Lower lobe of right lung (tissue), 2 donors: ENCODE data around the gene LRRTM3. TPM values are rescaled to one million over a fixed set of nuclear protein-coding genes. Genes with fewer than 3 reads are reported as not detected.

Source experiments
- ATAC-seq, 2 donors: fragments of 200-7000 bp; cut with Tn5 transposase; one replicate each; pipeline ENCODE4 v1.9.1; 2020 to 2022; ENCODE audit warnings: mild to moderate bottlenecking in 2 of 2, moderate library complexity in 2 of 2
- DNase-seq: peaks from one replicate; pipeline ENCODE4 v3.0.0-alpha.2; 2020
- H3K27ac ChIP-seq: fragments of 200-600 bp; one replicate; pipeline ENCODE4 v1.8.0; 2022
- H3K27me3 ChIP-seq: fragments of 200-600 bp; one replicate; pipeline ENCODE4 v1.8.0; 2022; ENCODE audit warnings: low read depth
- H3K36me3 ChIP-seq: fragments of 200-600 bp; one replicate; pipeline ENCODE4 v1.8.0; 2022; ENCODE audit warnings: mild to moderate bottlenecking
- H3K4me1 ChIP-seq: fragments of 200-600 bp; one replicate; pipeline ENCODE4 v1.8.0; 2022
- H3K4me3 ChIP-seq: fragments of 200-600 bp; one replicate; pipeline ENCODE4 v1.8.0; 2022; ENCODE audit warnings: mild to moderate bottlenecking
- H3K9me3 ChIP-seq: fragments of 200-600 bp; one replicate; pipeline ENCODE4 v1.8.0; 2022
- intact Hi-C: fragments of 100-400 bp; cut with DNase I; formaldehyde crosslinking; loops from one replicate; pipeline ENCODE4 v1.11.0; 2022
- total RNA-seq: library from RNA; stranded (reverse); fragmentation: NEBNext Ultra II Directional; extraction: Animal tissue kit (Norgen Biotek cat#: 25700); gene quantifications from one replicate; pipeline ENCODE4 v1.2.1, GENCODE V29; 2021
- TF ChIP-seq, protein P1 (sequence below): fragments of 200-600 bp; IDR thresholded peaks from one replicate; pipeline ENCODE4 v1.8.0; 2022; ENCODE audit warnings: antibody characterized with exemption, mild to moderate bottlenecking
- donor health status: DM: no; HTN: yes; CAD: no; lungs with severe emphysema.

Gene LRRTM3
- total RNA-seq, 1 donor from 2014 or later, result not detected

DNA sequence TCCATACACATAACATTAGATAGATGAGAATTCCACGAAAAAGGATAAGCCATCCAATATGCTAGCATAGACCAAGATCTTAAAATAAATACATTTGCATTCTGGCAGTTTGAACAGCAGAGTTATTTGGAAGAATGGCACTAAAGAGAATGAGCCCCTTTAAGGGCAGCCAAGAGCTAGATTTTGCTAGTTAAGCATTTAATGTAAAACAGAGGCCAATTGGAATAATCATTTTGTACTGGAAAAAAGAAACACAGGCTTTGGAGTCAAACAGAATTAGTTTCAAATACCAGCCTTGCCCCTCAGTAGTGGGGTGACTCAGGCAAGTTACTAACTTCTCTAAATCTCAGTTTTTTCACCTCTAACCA is 56.2 kb downstream of the LRRTM3 start:
- Histone ChIP-seq H3K4me1 (no peaks in the 10 kb centered on the region), H3K27me3 (no peaks in the 10 kb centered on the region), H3K4me3 (no peak overlapping the region), H3K9me3 (no peaks in the 10 kb centered on the region), H3K36me3 (no peaks in the 10 kb centered on the region), H3K27ac (no peak overlapping the region)
- intact Hi-C loops, result no loop called here
- TF ChIP-seq, protein P1, sequence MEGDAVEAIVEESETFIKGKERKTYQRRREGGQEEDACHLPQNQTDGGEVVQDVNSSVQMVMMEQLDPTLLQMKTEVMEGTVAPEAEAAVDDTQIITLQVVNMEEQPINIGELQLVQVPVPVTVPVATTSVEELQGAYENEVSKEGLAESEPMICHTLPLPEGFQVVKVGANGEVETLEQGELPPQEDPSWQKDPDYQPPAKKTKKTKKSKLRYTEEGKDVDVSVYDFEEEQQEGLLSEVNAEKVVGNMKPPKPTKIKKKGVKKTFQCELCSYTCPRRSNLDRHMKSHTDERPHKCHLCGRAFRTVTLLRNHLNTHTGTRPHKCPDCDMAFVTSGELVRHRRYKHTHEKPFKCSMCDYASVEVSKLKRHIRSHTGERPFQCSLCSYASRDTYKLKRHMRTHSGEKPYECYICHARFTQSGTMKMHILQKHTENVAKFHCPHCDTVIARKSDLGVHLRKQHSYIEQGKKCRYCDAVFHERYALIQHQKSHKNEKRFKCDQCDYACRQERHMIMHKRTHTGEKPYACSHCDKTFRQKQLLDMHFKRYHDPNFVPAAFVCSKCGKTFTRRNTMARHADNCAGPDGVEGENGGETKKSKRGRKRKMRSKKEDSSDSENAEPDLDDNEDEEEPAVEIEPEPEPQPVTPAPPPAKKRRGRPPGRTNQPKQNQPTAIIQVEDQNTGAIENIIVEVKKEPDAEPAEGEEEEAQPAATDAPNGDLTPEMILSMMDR, result no peak
- DNase-seq (no peak), ATAC-seq (no peak)

DNA sequence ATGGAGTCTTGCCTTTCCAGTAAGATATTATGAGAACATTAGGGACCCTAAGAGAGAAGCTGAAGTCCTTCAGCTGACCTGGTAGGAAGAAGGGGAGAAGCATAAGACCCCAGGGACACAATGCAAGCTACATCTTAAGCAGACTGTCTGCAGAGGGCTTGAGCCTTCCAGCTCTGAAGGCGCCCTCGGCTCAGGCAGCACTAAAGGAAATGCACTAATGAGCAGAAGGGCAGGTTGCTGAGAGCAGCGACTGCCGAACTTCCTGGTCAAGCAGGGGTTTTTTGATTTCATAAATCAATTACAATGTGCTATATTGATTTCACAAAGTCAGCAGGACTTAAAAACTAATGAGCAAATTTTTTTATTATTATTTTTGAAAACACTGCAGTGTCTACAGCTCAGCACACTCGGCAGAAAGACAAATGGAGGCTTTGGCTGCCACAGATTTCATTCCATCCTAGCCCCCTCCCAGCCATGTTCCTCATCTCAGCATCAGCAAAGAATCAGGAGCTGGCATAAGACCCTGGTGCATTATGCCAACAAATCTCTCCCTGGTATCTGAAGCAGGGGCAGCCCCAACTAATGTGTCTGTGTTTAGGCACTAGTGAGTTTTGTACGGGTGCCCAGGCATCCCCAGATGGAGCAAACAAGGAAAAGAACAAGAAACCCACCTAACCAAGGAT is 57.1 kb downstream of the LRRTM3 start:
- no peak overlapping the region for H3K4me3 ChIP-seq
- DNase-seq (no peak), ATAC-seq (no peak)
- TF ChIP-seq, protein P1, result no peak
- no peaks in the 10 kb centered on the region for H3K36me3 ChIP-seq
- intact Hi-C loops, result no loop called here
- no peaks in the 10 kb centered on the region for H3K27me3 ChIP-seq
- no peak overlapping the region for H3K27ac ChIP-seq
- no peaks in the 10 kb centered on the region for H3K9me3 ChIP-seq
- H3K4me1 ChIP-seq, result no peaks in the 10 kb centered on the region

DNA sequence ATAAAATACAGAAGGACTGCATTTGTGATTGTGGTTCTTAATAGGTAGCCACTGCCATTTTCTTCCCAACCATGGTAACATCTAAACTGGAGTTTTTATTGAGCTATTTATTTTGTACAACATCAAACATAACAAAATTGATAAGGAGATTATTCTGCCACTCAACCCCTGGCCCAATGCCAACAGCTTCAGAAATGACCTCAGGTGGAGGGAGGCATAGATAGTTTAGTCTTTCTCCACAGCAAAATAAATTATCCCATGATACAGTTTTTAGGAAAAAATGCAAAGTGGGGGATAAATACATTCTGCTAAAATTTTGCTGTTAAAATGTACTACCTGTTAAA is 57.6 kb downstream of the LRRTM3 start:
- DNase-seq, result no peak
- TF ChIP-seq, protein P1, result no peak
- Histone ChIP-seq H3K27me3 (no peaks in the 10 kb centered on the region), H3K9me3 (no peaks in the 10 kb centered on the region), H3K27ac (no peak overlapping the region), H3K36me3 (no peaks in the 10 kb centered on the region), H3K4me1 (no peaks in the 10 kb centered on the region), H3K4me3 (no peak overlapping the region)
- intact Hi-C loops, result no loop called here
- no peak for ATAC-seq

DNA sequence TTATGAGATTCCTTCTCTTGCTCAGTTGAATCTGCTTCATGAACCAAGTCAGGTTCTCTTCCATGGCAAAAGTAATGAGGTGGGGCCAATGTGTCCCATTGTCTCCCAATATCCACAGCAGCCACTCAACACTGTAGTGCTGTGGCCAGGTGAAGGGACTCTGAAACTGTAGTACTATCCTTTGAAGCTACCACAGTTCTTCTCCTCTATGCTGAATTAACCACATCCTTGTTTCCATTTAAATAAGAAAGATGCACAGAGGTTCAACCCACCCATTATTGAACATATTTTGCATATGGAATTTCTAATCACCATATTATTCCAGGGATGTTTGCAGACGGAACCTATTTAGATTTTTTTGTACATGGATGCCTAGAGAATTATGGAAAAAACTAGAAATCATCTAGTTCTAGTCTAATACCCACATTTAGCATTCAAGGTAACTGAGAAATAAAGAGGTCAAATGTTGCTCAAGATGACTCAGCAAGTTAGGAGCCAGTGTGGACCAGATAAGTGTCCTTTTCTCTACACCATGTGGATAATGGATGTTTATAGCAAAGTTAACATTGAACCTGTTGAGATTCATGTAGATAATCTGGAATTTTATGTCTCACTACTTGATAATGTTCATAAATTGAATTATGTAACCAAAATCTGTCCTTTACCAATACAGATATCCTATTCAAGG is 64.5 kb downstream of the LRRTM3 start:
- no peaks in the 10 kb centered on the region for H3K27me3 ChIP-seq
- intact Hi-C loops, result no loop called here
- no peaks in the 10 kb centered on the region for H3K9me3 ChIP-seq
- no peaks in the 10 kb centered on the region for H3K4me1 ChIP-seq
- DNase-seq (no peak), ATAC-seq (no peak)
- H3K36me3 ChIP-seq, result no peaks in the 10 kb centered on the region
- no peak overlapping the region for H3K27ac ChIP-seq
- no peak overlapping the region for H3K4me3 ChIP-seq
- TF ChIP-seq, protein P1, result no peak

DNA sequence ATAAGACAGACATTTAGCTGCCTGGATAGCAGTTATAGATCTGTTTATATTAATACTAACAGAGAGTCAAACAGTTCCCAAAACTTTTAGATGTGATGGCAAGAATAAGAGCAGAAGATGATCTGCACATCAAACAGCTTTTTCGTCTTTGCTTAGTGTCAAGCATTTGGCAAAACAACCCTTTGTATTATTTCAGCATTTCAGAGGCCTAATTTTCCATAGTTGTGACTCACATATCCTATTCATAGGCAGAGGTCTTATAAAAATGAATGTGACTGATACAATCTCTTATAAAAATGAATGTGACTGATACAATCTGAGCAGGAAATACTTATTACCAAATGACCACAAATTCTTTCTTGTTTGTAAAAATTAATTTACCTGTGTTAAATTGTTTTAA is 71.2 kb downstream of the LRRTM3 start:
- DNase-seq (no peak), ATAC-seq (no peak)
- Histone ChIP-seq H3K4me1 (no peaks in the 10 kb centered on the region), H3K4me3 (no peak overlapping the region), H3K9me3 (no peaks in the 10 kb centered on the region), H3K27ac (no peak overlapping the region), H3K27me3 (no peaks in the 10 kb centered on the region), H3K36me3 (no peaks in the 10 kb centered on the region)
- TF ChIP-seq, protein P1, result no peak
- intact Hi-C loops, result no loop called here
